Eye (tissue), 1 donor: ENCODE data around the gene DVL2.
A peak's percentile ranks its signal among the peaks of the same experiment; 100 is the strongest.

ENCODE experiments used
- DNase-seq: peaks from one replicate; pipeline ENCODE4 v3.0.0-alpha.2; 2015

The DVL2 gene

DNA sequence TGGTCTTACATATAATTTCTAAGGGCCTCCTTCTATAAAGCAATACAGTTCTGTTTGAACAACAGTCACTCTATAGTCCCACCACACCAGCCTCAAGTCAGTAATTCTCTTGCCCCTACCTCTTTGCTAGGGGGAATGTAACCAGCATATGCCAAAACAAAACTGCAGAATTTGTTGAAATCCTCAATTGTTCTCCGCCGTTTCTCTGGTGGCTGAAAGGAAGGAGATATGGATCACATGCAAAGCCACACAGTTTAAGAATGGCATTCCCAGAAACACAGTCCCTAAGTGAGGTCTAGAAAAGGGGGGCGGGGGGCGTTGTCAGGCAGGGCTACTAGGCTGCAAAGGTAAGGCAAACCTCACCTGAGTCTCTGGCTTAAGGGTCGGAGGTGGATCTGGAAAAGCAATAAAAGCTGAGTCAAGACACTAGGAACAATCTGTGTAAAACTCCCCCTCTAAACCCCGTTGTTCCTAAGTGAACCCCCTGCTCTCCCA lies 3.0 kb upstream of the DVL2 start:
- DNase-seq = no peak

DNA sequence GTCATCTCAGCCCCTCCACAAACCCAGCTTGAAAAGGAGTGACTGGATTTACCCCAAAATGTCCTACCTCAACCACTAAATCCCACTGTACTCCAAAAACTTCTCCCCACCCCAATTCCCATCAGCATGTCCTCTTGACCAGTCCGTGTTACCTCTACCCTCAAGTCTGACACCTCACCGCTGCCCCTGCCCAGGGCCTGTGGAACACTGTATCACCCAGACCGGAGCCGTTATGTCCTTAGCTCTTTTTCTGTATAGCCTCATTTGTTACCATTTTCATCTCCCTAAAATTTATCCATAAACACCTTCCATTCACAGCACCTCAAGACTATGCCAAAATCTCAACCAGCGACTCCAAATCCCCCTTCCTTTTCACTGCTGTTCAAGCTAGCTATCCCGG lies 2.5 kb upstream of the DVL2 start:
- no peak for DNase-seq

DNA sequence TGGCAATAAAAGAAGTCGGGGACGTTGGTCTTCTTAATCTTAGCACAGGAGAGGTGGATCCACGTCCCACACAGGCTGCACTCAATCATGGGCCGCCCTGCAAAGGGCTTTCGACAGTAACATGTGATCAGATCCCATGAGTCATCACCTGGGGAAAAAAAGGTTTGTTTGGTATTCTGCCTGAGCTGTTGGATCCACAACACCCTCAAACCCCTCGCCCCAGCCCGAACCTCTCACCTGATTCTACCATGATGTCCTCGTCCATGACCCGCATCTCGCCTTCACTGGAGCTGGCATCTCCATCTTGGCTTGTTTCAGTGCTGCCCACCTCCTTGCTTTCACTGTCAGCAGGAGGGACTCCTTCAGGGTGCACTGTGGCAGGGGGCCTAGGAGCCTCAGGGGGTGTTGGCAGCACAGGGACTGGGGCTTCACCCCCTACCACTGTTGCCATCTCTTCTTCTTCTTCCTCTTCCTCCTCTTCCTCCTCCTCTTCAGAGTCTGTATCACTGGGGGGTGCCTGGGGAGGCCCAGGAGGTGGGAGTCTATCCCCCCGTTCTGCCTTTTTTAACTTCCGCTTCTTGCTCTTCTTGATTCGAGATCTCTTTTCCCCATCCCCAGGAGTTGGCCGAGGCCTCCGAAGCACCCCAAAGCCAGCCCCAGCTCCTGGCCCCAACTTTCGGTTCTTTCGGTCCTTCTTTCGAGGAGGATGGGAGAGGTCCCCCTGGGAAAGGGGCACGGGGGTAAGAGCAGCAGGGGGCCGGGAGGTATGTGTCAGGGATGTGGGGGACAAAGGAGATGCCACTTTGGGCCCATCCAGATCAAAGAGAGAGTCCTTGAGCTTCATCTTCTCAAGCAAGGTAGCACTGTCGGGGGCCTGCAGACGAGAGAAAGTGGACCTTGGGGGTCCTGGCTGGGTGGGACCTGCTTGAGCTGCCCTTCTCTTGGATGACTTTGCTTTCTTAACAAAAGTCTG lies 1.7 kb upstream of the DVL2 start:
- DNase-seq = no peak

DNA sequence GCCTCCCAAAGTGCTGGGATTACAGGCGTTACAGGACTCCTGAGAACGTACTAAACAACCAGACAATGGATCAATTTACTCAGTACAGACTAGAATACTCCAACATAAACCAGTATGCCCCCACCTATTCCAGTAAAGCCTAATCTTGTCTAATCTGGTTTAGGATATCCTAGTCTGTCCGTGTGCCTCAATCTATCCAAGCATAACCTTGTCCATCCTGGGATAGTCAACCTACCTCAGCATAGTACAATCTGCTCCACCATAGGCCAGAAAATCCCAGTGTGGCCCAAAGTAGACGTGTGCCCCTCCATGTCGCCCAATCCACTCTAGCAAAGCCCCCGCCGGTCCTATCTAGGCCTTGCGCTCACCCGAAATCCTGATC lies 625 bp downstream of the DVL2 start:
- DNase-seq = no peak

DNA sequence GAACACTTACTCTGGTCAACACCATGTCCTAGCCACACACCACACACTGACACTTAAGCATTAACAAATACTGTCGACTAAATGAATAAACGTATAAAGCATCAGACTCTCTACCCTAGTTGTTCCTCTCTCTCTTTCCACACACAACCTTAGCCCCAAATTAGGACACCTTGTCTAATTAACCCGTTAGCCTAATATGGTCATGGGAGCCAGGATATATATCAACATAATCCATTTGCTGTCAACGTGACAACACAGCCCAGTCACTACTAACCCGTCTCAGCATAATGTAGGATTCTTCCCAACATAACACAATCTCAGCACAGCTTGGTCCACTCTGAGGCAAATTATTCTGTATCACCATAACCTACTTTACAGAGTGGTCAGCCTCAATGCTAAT lies 2.2 kb downstream of the DVL2 start:
- DNase-seq = no peak

DNA sequence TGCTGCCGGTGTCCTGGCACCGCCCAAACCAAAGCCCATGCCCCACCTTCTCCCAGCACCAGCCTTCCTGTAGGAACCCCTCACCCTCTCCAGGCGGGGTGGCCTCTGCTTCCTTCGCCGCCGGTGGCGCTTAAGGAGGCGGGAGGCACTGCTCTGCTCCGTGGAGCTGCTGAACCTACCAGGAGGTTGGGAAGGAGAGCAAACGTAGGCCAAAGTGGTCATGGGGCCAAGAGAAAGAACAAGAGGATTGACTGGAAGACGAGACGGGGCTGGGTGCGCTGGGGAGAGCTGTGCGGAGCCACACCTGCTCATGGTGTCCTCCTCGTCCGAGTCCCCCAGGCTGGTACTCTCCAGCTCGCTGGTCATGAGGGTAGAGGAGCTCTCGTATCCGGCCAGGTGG lies 4.8 kb downstream of the DVL2 start:
- no peak for DNase-seq

DNA sequence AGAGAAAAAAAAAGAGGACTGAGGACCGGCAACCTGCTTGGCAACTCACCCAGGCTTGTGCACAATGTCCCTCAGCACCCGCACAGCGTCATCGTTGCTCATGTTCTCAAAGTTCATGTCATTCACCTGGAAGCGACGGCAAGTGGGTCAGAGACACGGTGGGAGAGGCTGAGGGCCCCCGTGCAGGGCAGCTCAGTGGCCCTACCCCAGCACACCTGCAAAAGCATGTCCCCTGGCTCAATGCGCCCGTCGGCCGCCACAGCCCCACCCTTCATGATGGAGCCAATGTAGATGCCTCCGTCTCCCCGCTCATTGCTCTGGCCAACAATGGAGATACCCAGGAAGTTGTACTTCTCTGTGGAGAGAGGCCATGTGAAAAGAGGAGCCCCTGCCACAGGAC lies 5.4 kb downstream of the DVL2 start:
- no peak for DNase-seq

DNA sequence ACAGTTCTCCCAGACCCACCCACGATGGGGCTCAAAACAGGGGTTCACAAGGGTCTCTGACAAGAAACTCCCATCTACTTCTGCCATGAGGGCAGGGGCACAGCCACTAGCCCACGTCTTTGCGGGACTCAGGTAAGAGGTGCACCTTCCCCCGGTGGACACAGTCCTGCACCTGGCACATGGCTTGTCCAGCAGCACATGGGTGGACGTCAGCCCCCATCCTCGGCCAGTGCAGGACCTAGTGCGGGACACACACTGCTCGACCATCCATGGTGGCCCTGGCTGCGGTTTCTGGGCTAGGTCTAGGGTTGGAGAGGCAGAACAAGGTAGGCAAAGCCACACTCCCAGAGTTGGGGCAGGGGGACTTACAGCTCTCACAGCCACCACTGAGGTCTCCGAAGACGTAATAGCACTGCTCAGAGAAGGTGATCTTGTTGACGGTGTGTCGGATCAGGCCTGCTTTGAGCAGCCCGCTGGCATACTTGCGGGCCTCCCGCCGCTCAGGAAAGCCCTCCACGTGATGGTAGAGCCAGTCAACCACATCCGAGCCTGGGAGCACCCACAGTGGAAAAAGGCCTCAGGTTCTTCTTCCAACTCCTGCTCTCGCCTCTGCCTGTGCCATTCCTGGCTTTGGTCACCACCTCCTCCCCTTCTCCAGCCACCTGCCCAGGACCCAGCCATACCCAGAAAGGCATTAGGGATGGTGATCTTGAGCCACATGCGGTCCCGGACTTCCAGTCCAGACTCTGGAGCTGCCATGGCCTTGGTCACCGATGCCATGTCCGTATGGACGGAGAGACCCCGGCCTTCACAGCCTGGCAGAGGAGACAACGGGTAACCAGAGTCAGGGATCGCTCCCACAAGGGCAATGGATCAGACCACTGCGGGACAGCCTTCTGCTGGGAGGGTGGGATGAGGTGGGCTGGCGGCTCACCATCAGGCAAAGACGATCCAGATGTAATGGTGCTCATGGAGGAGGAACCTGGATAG lies 7.3 kb downstream of the DVL2 start:
- no peak for DNase-seq

DNA sequence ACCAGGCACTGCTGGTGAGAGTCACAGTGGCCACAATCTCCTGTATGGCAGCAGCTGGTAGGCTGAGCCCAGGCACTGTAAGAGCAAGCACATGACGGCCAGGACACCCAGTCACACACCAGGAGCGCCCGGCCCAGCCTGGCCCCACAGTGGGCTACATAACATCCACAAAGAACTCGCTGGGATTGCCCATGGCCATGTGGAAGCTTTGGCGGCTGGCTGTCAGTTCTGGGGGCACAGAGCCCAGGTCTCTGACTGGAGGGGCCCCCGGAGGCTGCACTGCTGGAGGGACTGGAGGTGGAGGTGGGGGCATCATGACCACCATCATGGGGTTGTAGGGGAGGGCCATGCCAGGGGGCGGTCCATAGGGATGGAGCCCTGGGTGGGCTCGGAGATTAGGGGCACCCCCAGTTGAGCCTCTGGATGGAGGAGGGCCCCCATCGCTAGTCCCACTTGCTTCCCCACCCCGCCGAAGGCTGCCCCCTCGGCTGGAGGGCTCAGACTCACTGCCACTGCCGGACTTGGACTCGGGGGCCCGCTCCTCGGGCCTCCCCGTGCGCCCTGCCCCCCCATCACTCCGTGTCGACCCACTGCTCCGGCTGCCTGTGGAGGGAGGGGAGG lies 8.5 kb downstream of the DVL2 start:
- no peak for DNase-seq

DNA sequence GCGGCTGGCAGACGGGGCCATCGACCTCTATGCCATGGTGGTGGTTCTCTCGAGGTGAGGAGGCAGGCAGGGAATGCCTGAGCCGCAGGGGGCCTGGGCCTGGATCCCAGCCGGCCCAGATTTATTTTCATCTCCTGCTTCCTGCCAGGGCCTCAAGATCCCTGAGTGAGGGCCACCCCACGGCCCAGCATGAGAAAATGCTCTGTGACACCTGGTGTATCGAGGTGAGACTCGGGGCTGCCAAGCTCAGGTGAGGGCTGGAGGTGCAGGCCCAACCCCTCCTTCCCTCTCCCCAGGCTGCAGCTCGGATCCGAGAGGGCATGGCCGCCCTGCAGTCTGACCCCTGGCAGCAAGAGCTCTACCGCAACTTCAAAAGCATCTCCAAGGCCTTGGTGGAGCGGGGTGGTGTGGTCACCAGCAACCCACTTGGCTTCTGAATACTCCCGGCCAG lies 9.6 kb downstream of the DVL2 start:
- no peak for DNase-seq

DNA sequence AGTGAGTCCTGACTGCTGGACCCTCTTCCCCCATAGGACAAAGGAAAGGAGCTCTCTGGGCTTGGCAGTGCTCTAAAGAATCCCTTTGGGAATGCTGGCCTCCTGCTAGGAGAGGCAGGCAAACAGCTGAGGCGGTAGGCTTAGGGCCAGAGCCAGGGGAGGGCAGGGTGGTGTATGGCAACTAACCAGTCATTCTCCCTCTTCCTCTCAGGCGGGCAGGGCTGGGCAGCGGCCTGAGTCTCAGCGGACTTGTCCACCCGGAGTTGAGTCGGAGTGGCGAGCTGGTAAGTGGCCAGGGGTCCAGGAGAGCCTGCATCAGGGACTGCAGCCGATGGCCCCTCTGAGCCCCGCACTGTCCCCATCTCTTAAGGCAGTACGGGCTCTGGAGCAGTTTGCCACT lies 10.2 kb downstream of the DVL2 start:
- DNase-seq = no peak

DNA sequence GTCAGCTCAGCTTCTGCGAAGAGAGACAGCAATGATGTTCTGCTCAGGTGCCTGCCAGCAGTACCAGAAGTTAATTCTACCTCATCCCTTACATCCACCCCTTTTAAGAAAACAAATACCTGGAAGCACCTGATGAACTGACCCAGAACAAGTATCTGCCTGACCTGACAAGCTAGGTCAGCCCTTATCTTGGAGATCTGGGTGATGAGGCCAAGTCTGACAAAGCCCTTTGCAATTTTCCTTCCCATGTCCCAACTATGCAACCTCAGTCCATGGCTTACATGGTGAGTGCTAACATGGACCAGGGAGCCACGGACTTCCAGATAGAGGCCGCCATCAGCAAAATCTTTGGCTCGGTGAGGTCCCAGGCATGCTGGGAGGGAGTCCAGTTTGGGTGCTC lies 10.9 kb downstream of the DVL2 start:
- no peak for DNase-seq

DNA sequence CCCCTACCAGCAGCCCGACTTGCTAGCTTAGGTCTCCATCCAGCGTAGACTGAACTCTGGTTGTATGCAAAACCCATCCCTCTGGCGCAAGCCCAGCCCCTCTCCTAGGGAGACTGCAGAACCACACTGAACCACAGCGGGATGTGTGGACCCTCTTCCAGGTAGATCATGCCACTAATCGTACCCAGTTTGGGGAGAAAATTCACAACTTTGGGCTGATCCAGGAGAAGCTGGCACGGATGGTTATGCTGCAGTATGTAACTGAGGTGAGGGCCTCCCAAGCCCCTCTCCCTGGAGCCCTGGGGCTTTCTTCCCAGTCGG lies 11.4 kb downstream of the DVL2 start:
- no peak for DNase-seq

DNA sequence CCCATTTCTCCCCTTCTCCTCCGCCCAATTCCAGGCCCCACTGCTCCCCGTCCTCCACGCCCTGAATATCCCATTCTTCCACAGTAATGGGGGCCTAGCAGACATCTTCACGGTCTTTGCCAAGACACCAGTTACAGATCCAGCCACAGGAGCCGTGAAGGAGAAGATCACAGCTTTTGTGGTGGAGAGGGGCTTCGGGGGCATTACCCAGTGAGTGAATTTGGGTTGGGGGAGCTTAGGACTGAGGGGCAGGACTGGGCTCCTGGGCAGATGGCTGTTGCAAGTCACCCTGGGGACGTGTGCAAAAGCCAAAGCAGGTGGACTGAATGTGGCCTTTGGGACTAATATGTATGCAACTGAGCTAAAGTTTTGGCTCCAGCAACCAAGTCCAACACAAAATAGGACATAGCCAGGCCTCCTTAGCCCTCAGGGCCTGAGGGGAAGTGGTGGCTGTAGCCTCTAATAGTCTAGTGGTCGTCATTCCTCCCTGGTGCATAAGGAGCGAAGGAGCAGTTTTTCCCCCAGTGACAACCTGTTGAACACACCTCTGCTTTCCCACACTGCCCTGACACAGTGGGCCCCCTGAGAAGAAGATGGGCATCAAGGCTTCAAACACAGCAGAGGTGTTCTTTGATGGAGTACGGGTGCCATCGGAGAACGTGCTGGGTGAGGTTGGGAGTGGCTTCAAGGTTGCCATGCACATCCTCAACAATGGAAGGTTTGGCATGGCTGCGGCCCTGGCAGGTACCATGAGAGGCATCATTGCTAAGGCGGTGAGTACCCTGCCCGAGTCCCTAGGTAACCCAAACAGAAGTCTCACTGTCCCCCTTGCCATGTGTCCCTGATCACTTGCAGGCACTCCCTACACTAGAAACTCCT lies 12.0 kb downstream of the DVL2 start:
- no peak for DNase-seq

DNA sequence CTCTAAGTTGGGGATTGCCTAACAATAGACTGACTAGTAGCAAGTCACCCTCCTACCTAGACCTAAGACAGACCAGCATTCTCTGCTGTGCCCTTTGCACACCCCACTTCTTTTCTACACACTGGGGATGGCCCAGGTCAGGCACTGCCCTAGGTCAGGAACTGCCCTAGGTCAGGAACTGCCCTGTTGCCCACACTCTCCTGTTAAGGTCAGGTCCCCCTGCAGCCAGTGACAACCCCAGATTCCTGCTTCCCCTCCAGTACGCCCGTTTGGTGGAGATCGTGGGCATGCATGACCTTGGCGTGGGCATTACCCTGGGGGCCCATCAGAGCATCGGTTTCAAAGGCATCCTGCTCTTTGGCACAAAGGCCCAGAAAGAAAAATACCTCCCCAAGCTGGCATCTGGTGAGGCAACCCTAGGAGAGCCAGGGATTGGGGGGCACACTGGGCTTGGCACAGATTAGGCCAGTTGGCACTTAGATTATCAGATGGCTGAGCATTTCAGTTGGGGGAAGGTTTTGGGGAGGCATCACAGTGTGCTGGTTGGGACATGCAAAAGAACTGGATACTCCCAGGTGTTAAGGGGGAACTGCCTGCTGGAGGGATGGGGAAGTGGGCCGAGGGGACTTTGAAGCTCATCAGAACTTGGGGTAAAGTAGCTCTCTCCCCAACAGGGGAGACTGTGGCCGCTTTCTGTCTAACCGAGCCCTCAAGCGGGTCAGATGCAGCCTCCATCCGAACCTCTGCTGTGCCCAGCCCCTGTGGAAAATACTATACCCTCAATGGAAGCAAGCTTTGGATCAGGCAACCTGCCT lies 12.8 kb downstream of the DVL2 start:
- no peak for DNase-seq

DNA sequence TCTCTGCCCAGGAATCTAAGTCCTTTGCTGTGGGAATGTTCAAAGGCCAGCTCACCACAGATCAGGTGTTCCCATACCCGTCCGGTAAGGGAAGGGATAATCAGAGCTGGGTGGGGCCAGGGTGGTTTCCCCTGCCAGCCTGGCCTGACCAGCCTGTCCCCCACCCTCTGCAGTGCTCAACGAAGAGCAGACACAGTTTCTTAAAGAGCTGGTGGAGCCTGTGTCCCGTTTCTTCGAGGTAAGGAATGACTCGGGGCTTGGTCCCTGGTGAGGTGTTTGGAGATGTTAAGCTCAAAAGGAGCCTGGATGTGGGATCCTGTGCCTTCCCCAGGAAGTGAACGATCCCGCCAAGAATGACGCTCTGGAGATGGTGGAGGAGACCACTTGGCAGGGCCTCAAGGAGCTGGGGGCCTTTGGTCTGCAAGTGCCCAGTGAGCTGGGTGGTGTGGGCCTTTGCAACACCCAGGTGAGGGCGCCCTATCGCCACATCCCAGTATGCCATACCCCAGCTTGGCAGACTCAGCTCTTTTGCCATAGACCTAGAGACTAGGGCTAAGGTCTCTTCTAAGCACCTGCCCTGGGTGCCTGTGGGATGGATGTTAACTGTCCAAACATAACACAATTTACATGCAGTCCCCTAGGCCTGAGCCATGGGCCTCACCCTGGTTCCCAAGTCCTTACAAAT lies 13.6 kb downstream of the DVL2 start:
- peak; percentile 59 for DNase-seq

DNA sequence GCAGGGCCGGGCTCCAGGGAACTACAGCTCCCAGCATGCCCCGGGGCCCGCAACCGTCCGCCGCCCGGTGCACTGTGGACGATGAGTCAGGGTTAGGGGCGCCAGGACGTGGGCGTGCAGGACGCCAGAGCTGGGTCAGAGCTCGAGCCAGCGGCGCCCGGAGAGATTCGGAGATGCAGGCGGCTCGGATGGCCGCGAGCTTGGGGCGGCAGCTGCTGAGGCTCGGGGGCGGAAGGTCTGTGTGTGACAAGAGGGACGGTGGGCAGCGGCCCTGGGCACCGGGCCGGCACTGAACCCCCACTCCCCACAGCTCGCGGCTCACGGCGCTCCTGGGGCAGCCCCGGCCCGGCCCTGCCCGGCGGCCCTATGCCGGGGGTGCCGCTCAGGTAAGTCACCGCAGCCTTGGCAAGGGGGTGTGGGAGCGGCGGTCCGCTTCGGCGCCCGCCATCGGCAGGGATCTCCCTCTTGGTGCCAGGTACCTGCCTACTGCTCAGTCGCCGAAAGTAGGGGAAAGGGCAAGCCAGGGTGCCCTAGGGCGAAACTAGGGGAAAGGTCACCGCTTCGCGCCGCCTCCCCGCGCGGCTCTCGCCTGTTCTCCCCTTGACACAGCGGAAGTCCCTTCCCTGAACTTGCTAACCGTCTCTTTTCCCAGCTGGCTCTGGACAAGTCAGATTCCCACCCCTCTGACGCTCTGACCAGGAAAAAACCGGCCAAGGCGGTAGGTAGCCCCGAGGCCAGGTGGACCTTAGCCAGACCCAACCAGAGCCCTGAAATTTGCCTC lies 14.3 kb downstream of the DVL2 start, which contains the start of the genes ACADVL and DLG4:
Gene ACADVL, plus strand, starts transcription at position 127 of the 781 bp plus-strand sequence. Its CDS starts 47 bp downstream, at position 174.
Gene DLG4, minus strand, starts transcription at position 25 of the 781 bp plus-strand sequence.
- peak; percentile 94 for DNase-seq

DNA sequence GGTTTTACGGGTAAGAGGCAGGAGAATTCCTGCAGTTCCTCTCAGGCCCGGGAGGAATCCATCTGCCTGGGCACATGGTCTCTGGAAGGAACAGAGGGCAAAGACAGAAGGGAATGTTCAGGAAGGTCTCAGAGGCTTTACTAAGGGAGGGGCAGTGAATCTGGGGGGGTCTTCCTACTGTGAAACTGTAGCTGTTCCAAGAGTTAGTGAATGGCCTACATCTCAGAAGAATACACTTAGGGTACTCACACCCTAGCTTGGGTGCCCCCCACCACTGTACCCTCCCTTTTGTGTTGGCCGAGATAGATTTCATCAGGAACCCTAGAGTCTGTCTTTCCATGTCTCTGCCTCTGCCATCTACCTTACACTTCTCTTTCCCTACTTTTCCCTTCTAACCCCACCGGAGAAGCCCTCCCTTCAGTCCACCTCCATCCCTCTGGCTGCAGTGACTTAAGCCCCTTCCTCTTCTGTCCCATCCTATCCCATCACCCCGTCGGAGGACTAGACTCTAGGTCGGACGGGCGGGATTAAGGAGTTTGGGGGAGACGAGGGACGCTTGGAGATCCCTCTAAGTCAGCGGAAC lies 15.0 kb downstream of the DVL2 start:
- DNase-seq = no peak

DNA sequence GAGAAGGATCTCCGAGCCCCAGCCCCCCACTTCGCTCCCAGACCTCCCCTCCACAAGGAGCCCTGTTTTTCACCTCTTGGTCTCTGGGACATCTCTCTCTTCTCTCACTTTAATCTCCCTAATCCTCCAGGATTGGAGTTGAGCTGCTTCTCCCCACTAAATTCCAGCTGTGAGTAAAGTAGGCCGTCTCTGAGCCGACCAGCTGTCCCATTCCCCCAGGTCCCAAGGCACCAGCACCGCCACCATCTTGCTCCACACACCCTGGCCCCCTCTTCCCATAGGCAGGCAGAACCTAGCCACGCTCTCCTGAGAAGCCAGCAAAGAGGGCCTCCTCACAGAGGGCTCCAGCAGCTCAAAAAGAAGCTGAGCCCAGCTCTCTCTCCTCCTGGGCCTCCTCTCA lies 15.6 kb downstream of the DVL2 start:
- peak; percentile 38 for DNase-seq
